ENCODE measurements around the gene PEX7. TPM values are rescaled to one million over a fixed set of nuclear protein-coding genes. Genes with fewer than 3 reads are reported as not detected.
A peak's percentile ranks its signal among the peaks of the same experiment; 100 is the strongest.

Gene PEX7
- total RNA-seq, 4 donors from 2014 or later: 3.4 to 11.0 (median 7.0) TPM; not detected in 1

DNA sequence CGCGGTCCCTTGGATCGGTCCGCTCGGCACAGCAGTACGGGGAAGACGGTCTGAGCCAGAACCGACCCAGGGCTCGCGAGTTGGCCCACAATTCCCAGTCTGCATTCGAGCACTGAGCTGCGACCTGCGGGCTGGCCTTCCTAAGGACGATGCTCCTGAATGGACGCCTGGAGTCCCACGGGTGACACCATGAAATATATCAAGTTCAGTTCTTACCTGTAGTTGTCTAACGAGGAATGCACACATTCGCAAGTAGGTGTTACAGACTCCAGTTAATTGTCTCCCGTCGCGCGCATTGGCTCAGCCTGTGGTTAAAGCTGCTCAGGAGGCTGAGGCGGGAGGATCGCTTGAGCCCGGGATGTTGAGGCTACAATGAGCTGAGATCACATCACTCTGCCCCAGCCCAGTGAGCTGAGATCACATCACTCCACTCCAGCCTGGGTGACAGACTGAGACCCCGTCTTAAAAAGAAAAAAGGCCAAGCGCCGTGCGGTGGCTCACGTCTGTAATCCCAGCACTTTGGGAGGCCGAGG is 802 bp downstream of the PEX7 start:
- peak overlapping the region; percentile 90 to 95 (median 94) for H3K27ac ChIP-seq
- H3K4me3 ChIP-seq: peak overlapping the region; percentile 43 to 83 (median 78)
- 57% methylated on average over 31 of the region's 31 CpGs; no CpG with 5 or more reads in 1 of the 2 donors for WGBS, 2 donors (ENCODE audit: low coverage in 1 of 2)
- peaks cover 0 to 5% (median 2%) of the 10 kb centered on the region in 4 donors for H3K36me3 ChIP-seq
- H3K27me3 ChIP-seq: no peaks in the 10 kb centered on the region
- TF ChIP-seq POLR2A (IDR thresholded peaks at IDR 0.05) (no peak), EP300 (IDR thresholded peaks at IDR 0.05; ENCODE audit: low read depth) (no peak), POLR2AphosphoS5 (IDR thresholded peaks at IDR 0.05) (no peak)
- TF ChIP-seq, protein P1, sequence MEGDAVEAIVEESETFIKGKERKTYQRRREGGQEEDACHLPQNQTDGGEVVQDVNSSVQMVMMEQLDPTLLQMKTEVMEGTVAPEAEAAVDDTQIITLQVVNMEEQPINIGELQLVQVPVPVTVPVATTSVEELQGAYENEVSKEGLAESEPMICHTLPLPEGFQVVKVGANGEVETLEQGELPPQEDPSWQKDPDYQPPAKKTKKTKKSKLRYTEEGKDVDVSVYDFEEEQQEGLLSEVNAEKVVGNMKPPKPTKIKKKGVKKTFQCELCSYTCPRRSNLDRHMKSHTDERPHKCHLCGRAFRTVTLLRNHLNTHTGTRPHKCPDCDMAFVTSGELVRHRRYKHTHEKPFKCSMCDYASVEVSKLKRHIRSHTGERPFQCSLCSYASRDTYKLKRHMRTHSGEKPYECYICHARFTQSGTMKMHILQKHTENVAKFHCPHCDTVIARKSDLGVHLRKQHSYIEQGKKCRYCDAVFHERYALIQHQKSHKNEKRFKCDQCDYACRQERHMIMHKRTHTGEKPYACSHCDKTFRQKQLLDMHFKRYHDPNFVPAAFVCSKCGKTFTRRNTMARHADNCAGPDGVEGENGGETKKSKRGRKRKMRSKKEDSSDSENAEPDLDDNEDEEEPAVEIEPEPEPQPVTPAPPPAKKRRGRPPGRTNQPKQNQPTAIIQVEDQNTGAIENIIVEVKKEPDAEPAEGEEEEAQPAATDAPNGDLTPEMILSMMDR (IDR thresholded peaks at IDR 0.05): no peak
- no peaks in the 10 kb centered on the region for H3K9me3 ChIP-seq
- in situ Hi-C loops (cut with MboI; ENCODE audit: low pct_ligation_motif_present in 1 of 4, low pct_unique_long_range_greater_than_20kb in 1 of 4, low sequenced_read_pairs in 3 of 4): no loop called here
- no peak for DNase-seq
- intact Hi-C loops (cut with DNase I; ENCODE audit: low total_unique reads): no loop called here
- H3K4me1 ChIP-seq: peaks cover 0 to 11% (median 4%) of the 10 kb centered on the region in 4 donors

DNA sequence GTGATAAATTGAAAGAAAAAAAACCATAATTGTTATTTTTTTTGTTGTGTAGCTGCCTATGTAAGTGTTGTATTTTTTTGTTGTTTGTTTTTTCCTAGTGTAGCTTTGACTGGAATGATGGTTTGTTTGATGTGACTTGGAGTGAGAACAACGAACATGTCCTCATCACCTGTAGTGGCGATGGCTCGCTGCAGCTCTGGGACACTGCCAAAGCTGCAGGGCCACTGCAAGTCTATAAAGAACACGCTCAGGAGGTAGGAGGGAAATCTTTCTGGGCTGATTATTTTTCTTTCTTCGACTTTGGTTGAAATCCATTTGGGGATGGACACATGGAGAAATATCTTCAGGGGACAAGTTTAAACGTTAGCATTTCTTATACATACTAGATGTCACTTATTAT is 3.8 kb downstream of the PEX7 start:
- intact Hi-C loops (cut with DNase I; ENCODE audit: low total_unique reads): no loop called here
- no peak overlapping the region for H3K4me3 ChIP-seq
- H3K27me3 ChIP-seq: no peaks in the 10 kb centered on the region
- DNase-seq: no peak
- peaks cover 0 to 11% (median 4%) of the 10 kb centered on the region in 4 donors for H3K4me1 ChIP-seq
- TF ChIP-seq, protein P1 (IDR thresholded peaks at IDR 0.05): no peak
- TF ChIP-seq EP300 (IDR thresholded peaks at IDR 0.05; ENCODE audit: low read depth): no peak
- TF ChIP-seq POLR2A (IDR thresholded peaks at IDR 0.05): no peak
- TF ChIP-seq POLR2AphosphoS5 (IDR thresholded peaks at IDR 0.05): no peak
- peaks cover 0 to 6% of the 10 kb centered on the region in 2 donors for H3K9me3 ChIP-seq
- in situ Hi-C loops (cut with MboI; ENCODE audit: low pct_ligation_motif_present in 1 of 4, low pct_unique_long_range_greater_than_20kb in 1 of 4, low sequenced_read_pairs in 3 of 4): loop anchor here in 1 of 4 donors (25.0 kb wide), 1 partner anchor 486 kb away; no protein-coding TSS in a partner anchor
- H3K36me3 ChIP-seq: peaks cover 0 to 24% (median 2%) of the 10 kb centered on the region in 4 donors
- 90 to 96% methylated on average over 6 of the region's 6 CpGs for WGBS, 2 donors (ENCODE audit: low coverage in 1 of 2)
- H3K27ac ChIP-seq: no peak overlapping the region

DNA sequence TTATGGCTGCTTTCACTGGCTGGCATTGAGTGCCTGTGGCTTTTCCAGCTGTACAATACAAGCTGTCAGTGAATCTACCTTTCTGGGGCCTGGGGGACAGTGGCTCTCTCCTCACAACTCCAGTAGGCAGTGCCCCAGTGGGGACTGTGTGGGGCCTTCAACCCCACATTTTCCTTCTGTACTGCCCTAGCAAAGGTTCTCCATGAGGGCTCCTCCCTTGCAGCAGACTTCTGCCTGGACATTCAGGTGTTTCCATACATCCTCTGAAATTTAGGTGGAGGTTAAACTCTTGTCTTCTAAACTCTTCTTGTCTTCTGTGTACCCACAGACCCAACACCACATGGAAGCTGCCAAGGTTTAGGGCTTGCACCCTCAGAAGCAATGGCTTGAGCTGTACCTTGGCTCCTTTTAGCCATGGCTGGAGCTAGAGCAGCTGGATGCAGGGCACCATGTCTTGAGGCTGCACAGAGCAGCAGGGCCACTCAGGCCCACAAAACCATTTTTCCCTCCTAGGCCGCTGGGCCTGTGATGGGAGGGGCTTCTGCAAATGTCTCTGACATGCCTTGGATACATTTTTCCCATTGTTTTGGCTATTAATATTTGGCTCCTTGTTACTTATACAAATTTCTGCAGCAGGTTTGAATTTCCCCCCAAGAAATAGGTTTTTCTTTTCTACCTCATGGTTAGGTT is 9.6 kb downstream of the PEX7 start:
- Histone ChIP-seq H3K36me3 (peaks cover 0 to 29% (median 4%) of the 10 kb centered on the region in 4 donors), H3K27ac (no peak overlapping the region), H3K4me1 (no peaks in the 10 kb centered on the region), H3K27me3 (no peaks in the 10 kb centered on the region), H3K4me3 (no peak overlapping the region), H3K9me3 (peaks cover 12% of the 10 kb centered on the region in 2 donors)
- 100% methylated on average over 1 of the region's 1 CpG for WGBS, 2 donors (ENCODE audit: low coverage in 1 of 2)
- intact Hi-C loops (cut with DNase I; ENCODE audit: low total_unique reads): no loop called here
- in situ Hi-C loops (cut with MboI; ENCODE audit: low pct_ligation_motif_present in 1 of 4, low pct_unique_long_range_greater_than_20kb in 1 of 4, low sequenced_read_pairs in 3 of 4): loop anchor here in 1 of 4 donors (25.0 kb wide), 1 partner anchor 480 kb away; no protein-coding TSS in a partner anchor
- TF ChIP-seq POLR2AphosphoS5 (IDR thresholded peaks at IDR 0.05): no peak
- TF ChIP-seq EP300 (IDR thresholded peaks at IDR 0.05; ENCODE audit: low read depth): no peak
- TF ChIP-seq, protein P1 (IDR thresholded peaks at IDR 0.05): no peak
- TF ChIP-seq POLR2A (IDR thresholded peaks at IDR 0.05): no peak
- no peak for DNase-seq

DNA sequence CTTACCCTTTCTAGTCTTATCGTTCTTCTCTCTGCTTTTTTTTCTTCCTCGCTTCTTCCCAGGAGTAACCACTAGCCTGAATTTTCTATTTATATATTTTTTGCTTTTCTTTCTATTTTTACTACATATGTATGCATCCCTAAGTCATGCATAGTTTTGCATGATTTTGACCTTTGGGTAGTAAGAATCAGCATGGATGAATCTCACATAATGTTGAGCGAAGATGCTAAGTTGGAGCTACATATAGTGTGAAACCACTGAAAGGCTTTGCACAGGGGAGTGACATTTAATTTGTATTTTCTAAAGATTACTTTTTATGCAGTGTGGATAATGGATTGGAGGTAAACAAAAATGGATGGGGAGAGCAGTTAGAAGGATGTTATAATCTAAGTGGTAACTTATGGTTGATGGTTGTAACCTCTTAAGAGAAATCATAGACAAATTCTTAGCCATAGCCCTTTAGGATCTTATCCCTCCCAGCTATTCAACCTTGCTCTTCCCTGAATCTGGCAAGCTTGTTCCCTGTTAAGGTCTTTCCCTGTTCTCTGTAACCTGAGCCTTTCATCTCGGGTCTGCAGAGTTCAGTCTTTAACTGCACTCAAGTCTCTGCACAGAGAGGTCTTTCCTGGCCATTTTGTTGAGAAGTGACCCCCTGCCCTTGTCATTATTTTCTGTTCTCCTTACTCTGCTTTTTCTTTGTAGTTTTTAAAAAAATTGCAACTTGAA is 18.0 kb downstream of the PEX7 start:
- no peaks in the 10 kb centered on the region for H3K9me3 ChIP-seq
- intact Hi-C loops (cut with DNase I; ENCODE audit: low total_unique reads) (no loop called here), in situ Hi-C loops (cut with MboI; ENCODE audit: low pct_ligation_motif_present in 1 of 4, low pct_unique_long_range_greater_than_20kb in 1 of 4, low sequenced_read_pairs in 3 of 4) (loop anchor here in 1 of 4 donors (25.0 kb wide), 1 partner anchor 472 kb away; no protein-coding TSS in a partner anchor)
- 92 to 96% methylated on average over 4 of the region's 4 CpGs for WGBS, 2 donors (ENCODE audit: low coverage in 1 of 2)
- H3K36me3 ChIP-seq: no peaks in the 10 kb centered on the region
- TF ChIP-seq POLR2A (IDR thresholded peaks at IDR 0.05) (no peak), EP300 (IDR thresholded peaks at IDR 0.05; ENCODE audit: low read depth) (no peak), POLR2AphosphoS5 (IDR thresholded peaks at IDR 0.05) (no peak)
- TF ChIP-seq, protein P1 (IDR thresholded peaks at IDR 0.05): no peak
- DNase-seq: no peak
- no peak overlapping the region for H3K27ac ChIP-seq
- no peaks in the 10 kb centered on the region for H3K27me3 ChIP-seq
- H3K4me3 ChIP-seq: no peak overlapping the region
- H3K4me1 ChIP-seq: no peaks in the 10 kb centered on the region

Measured in transverse colon (tissue), 4 donors.